DMS153 treated with DMSO at 0.1 percent for 48 hours (cell line): ENCODE measurements around the gene OGFOD1.

Experiments used
- DNase-seq: peaks from one replicate; lab custom pipeline; 2025; ENCODE audit not compliant: unreplicated experiment; lab: John Stamatoyannopoulos, UW

Gene OGFOD1

GRCh38 chr16:56426585-56426984 lies 24.8 kb upstream of the OGFOD1 start:
- DNase-seq = no peak

GRCh38 chr16:56428091-56428490 lies 23.3 kb upstream of the OGFOD1 start:
- DNase-seq = no peak

- DNase-seq = no peak
These were observed 15.1 kb upstream of the OGFOD1 start for GRCh38 chr16:56436258-56436657.

- DNase-seq = no peak
These were observed 13.3 kb upstream of the OGFOD1 start for GRCh38 chr16:56438038-56438437.

- no peak for DNase-seq
These were observed 4.1 kb upstream of the OGFOD1 start for GRCh38 chr16:56447286-56447685.

- no peak for DNase-seq
These were observed 3.3 kb upstream of the OGFOD1 start for GRCh38 chr16:56448005-56448404.

GRCh38 chr16:56450275-56450985 lies 924 bp upstream of the OGFOD1 start:
- DNase-seq = no peak

GRCh38 chr16:56451753-56452689 lies 667 bp downstream of the OGFOD1 start:
- DNase-seq = no peak

GRCh38 chr16:56457927-56458470 lies 6.6 kb downstream of the OGFOD1 start:
- DNase-seq = no peak

- DNase-seq = no peak
These were observed 8.7 kb downstream of the OGFOD1 start for GRCh38 chr16:56460101-56460500.

- no peak for DNase-seq
These were observed 10.9 kb downstream of the OGFOD1 start for GRCh38 chr16:56462064-56462796.

GRCh38 chr16:56463153-56463552 lies 11.8 kb downstream of the OGFOD1 start:
- no peak for DNase-seq

- no peak for DNase-seq
These were observed 15.0 kb downstream of the OGFOD1 start for GRCh38 chr16:56466344-56466743.

- no peak for DNase-seq
These were observed 17.4 kb downstream of the OGFOD1 start for GRCh38 chr16:56468800-56469199.

- DNase-seq = no peak
These were observed 18.4 kb downstream of the OGFOD1 start for GRCh38 chr16:56469748-56470147.

GRCh38 chr16:56470232-56470631 lies 18.9 kb downstream of the OGFOD1 start:
- DNase-seq = no peak

GRCh38 chr16:56470666-56471065 lies 19.3 kb downstream of the OGFOD1 start:
- no peak for DNase-seq

GRCh38 chr16:56475201-56475600 lies 23.8 kb downstream of the OGFOD1 start:
- DNase-seq = no peak

- no peak for DNase-seq
These were observed 25.9 kb downstream of the OGFOD1 start for GRCh38 chr16:56477096-56477878.

- DNase-seq = no peak
These were observed 27.1 kb downstream of the OGFOD1 start for GRCh38 chr16:56478281-56479049.
